MM.1S (cell line): Measurements from ENCODE around the gene RET.

Experiments
- CTCF ChIP-seq: fragments of 300-600 bp; sonication (generic); IDR thresholded peaks from 2 replicates; pipeline ENCODE4 v1.5.1; 2016; ENCODE audit warnings: antibody characterized with exemption, low read length, mixed read lengths
- EZH2phosphoT487 ChIP-seq: fragments of 300-600 bp; sonication (generic); IDR thresholded peaks from 2 replicates; pipeline ENCODE4 v1.6.1; 2018; ENCODE audit warnings: antibody characterized with exemption, low read length

GRCh38 chr10:43105956-43106229, 29.0 kb downstream of the RET start:
- TF ChIP-seq CTCF (no peak), EZH2phosphoT487 (no peak)
